Brain microvascular endothelial cell (primary cell): ENCODE data around the gene PSMD9.
A peak's percentile ranks its signal among the peaks of the same experiment; 100 is the strongest.
"Not testable (repeated sequence)": the region's sequence is repeated elsewhere in the genome, so short reads cannot be mapped to it uniquely, and the experiment has no call there.

Experiments used
- DNase-seq: peaks from one replicate; pipeline ENCODE4 v3.0.0-alpha.2; 2020
- H3K27ac ChIP-seq: fragments of 250-450 bp; sonication (Bioruptor Pico); 2 replicates; pipeline ENCODE4 v1.5.1; 2020; ENCODE audit warnings: mild to moderate bottlenecking, moderate library complexity
- H3K27me3 ChIP-seq: fragments of 250-450 bp; sonication (Bioruptor Pico); replicated peaks from 2 replicates; pipeline ENCODE4 v1.5.1; 2020; ENCODE audit warnings: mild to moderate bottlenecking
- H3K36me3 ChIP-seq: fragments of 250-450 bp; sonication (Bioruptor Pico); replicated peaks from 2 replicates; pipeline ENCODE4 v1.5.1; 2020; ENCODE audit warnings: mild to moderate bottlenecking
- H3K4me3 ChIP-seq: 2 replicates; pipeline ENCODE4 v1.5.1; 2011; ENCODE audit warnings: low read depth, mild to moderate bottlenecking, control low read depth, low read length, moderate library complexity
- CTCF ChIP-seq: IDR thresholded peaks from 2 replicates; pipeline ENCODE4 v1.5.1; 2011; ENCODE audit warnings: low read depth, mild to moderate bottlenecking, moderate library complexity, low read length, control low read depth, inconsistent platforms; ENCODE audit errors: missing control alignments
- in situ Hi-C: cut with HindIII; loops from 2 replicates; pipeline ENCODE4 v1.10.0; 2017; ENCODE audit warnings: low sequenced_read_pairs, low pct_ligation_motif_present

The PSMD9 gene

GRCh38 chr12:121860257-121860656 lies 28.3 kb upstream of the PSMD9 start:
- Histone ChIP-seq H3K36me3 (no peaks in the 10 kb centered on the region), H3K4me3 (no peak overlapping the region), H3K27me3 (no peaks in the 10 kb centered on the region), H3K27ac (no peak overlapping the region)
- in situ Hi-C loops = no loop called here
- DNase-seq = no peak
- TF ChIP-seq CTCF = no peak

GRCh38 chr12:121860699-121861098 lies 27.9 kb upstream of the PSMD9 start:
- H3K36me3 ChIP-seq, H3K27ac ChIP-seq, H3K4me3 ChIP-seq, H3K27me3 ChIP-seq, DNase-seq, in situ Hi-C loops: not testable (repeated sequence)

- in situ Hi-C loops = no loop called here
- TF ChIP-seq CTCF = no peak
- Histone ChIP-seq H3K27ac (no peak overlapping the region), H3K27me3 (no peaks in the 10 kb centered on the region), H3K4me3 (no peak overlapping the region), H3K36me3 (no peaks in the 10 kb centered on the region)
- no peak for DNase-seq
Observed at GRCh38 chr12:121861636-121862254, 26.8 kb upstream of the PSMD9 start.

- Histone ChIP-seq H3K27me3 (no peaks in the 10 kb centered on the region), H3K4me3 (no peak overlapping the region), H3K36me3 (no peaks in the 10 kb centered on the region), H3K27ac (no peak overlapping the region)
- no peak for TF ChIP-seq CTCF
- no peak for DNase-seq
- in situ Hi-C loops = no loop called here
Observed at GRCh38 chr12:121866331-121866730, 22.3 kb upstream of the PSMD9 start.

GRCh38 chr12:121869229-121869628 lies 19.4 kb upstream of the PSMD9 start:
- in situ Hi-C loops, H3K36me3 ChIP-seq: not testable (repeated sequence)

GRCh38 chr12:121871467-121871866 lies 17.1 kb upstream of the PSMD9 start:
- TF ChIP-seq CTCF = no peak
- Histone ChIP-seq H3K4me3 (no peak overlapping the region), H3K27me3 (no peaks in the 10 kb centered on the region), H3K36me3 (no peaks in the 10 kb centered on the region), H3K27ac (no peak overlapping the region)
- in situ Hi-C loops = no loop called here
- DNase-seq = no peak

More at GRCh38 chr12:121869229-121869628, 19.4 kb upstream of the PSMD9 start:
- not testable (repeated sequence) for DNase-seq, H3K4me3 ChIP-seq, H3K27me3 ChIP-seq, H3K27ac ChIP-seq

GRCh38 chr12:121872546-121873215 lies 15.9 kb upstream of the PSMD9 start:
- DNase-seq = peak; percentile 84
- Histone ChIP-seq H3K27me3 (no peaks in the 10 kb centered on the region), H3K4me3 (no peak overlapping the region), H3K27ac (peak overlapping the region; percentile 29), H3K36me3 (no peaks in the 10 kb centered on the region)
- no peak for TF ChIP-seq CTCF
- in situ Hi-C loops = no loop called here
